CD4-positive, CD25-positive, alpha-beta regulatory T cell (primary cell): ENCODE results near the gene MRPL21. TPM values are rescaled to one million over a fixed set of nuclear protein-coding genes. Genes with fewer than 3 reads are reported as not detected.

ENCODE experiments used
- ATAC-seq, 2 donors: fragments of 150-1000 bp; cut with Tn5 transposase; one replicate each; pipeline ENCODE4 v1.10.0; 2021; ENCODE audit warnings: low read depth in 2 of 2, moderate number of reproducible peaks in 2 of 2, moderate library complexity in 1 of 2
- DNase-seq, 3 donors: peaks; one replicate each; pipeline versions ENCODE4 v3.0.0 to v3.0.0-alpha.2; 2012 to 2022; ENCODE audit warnings: mixed read lengths in 1 of 3
- H3K27ac ChIP-seq: one replicate; pipeline ENCODE4 v1.7.0; 2013; ENCODE audit warnings: mild to moderate bottlenecking, low read length; ENCODE audit not compliant: insufficient read depth, poor library complexity, severe bottlenecking
- H3K27me3 ChIP-seq: one replicate; pipeline ENCODE4 v1.7.0; 2013; ENCODE audit warnings: low read length; ENCODE audit not compliant: control insufficient read depth, insufficient read depth
- H3K36me3 ChIP-seq: one replicate; pipeline ENCODE4 v1.7.0; 2013; ENCODE audit warnings: mild to moderate bottlenecking, low read length, moderate library complexity; ENCODE audit not compliant: control insufficient read depth, insufficient read depth
- H3K4me1 ChIP-seq: 2 replicates; pipeline ENCODE4 v1.7.0; 2013; ENCODE audit warnings: mild to moderate bottlenecking, low read length; ENCODE audit not compliant: insufficient read depth, control insufficient read depth, poor library complexity, severe bottlenecking
- H3K4me3 ChIP-seq: one replicate; pipeline ENCODE4 v1.7.0; 2013; ENCODE audit warnings: low read depth, mild to moderate bottlenecking, low read length, moderate library complexity
- H3K9me3 ChIP-seq, 2 experiments: 1 replicate in 1 of 2; 2 replicates in 1 of 2; pipeline ENCODE4 v1.7.0; 2013; ENCODE audit warnings: low read length in 2 of 2, mild to moderate bottlenecking in 1 of 2, moderate library complexity in 1 of 2; ENCODE audit not compliant: control insufficient read depth in 2 of 2
- H3K27ac Mint-ChIP-seq, 3 donors: one replicate each; pipeline ENCODE4 v1.8.0; 2020 to 2022; ENCODE audit warnings: mild to moderate bottlenecking in 3 of 3, mixed read lengths in 3 of 3, moderate library complexity in 2 of 3
- H3K27me3 Mint-ChIP-seq: one replicate; pipeline ENCODE4 v1.8.0; 2022; ENCODE audit warnings: mild to moderate bottlenecking, mixed read lengths
- H3K36me3 Mint-ChIP-seq: one replicate; pipeline ENCODE4 v1.8.0; 2020; ENCODE audit warnings: mixed read lengths
- H3K4me1 Mint-ChIP-seq, 4 donors: one replicate each; pipeline ENCODE4 v1.8.0; 2020 to 2022; ENCODE audit warnings: mixed read lengths in 4 of 4, mild to moderate bottlenecking in 1 of 4
- H3K4me3 Mint-ChIP-seq, 4 donors: one replicate each; pipeline ENCODE4 v1.8.0; 2020 to 2022; ENCODE audit warnings: mild to moderate bottlenecking in 4 of 4, mixed read lengths in 4 of 4, moderate library complexity in 3 of 4
- H3K9me3 Mint-ChIP-seq, 7 donors: one replicate each; pipeline ENCODE4 v1.8.0; 2020 to 2022; ENCODE audit warnings: mixed read lengths in 7 of 7, mild to moderate bottlenecking in 3 of 7, moderate library complexity in 2 of 7
- polyA plus RNA-seq, 4 donors: library from polyadenylated mRNA; unstranded; fragments of 300-500 nt; fragmentation: Illumina TruSeq; gene quantifications; one replicate each; pipeline ENCODE4 v1.2.3, GENCODE V29; 2021
- total RNA-seq: library from RNA; stranded (reverse); gene quantifications from one replicate; pipeline ENCODE4 v1.2.3, GENCODE V29; 2022

The MRPL21 gene
- total and polyA plus RNA-seq, 5 donors from 2014 or later = 40.7 to 137 (median 131) TPM

- Mint-ChIP-seq H3K27me3 (peaks cover 4% of the 10 kb centered on the region), H3K36me3 (peaks cover 67% of the 10 kb centered on the region), H3K4me1 (peaks cover 0 to 5% (median 2%) of the 10 kb centered on the region in 4 donors), H3K27ac (no peak overlapping the region), H3K9me3 (peaks cover 2 to 22% (median 6%) of the 10 kb centered on the region in 7 donors), H3K4me3 (no peak overlapping the region)
- no peak overlapping the region for H3K4me3 ChIP-seq
- H3K4me1 ChIP-seq = no peaks in the 10 kb centered on the region
- no peak for DNase-seq
- peaks cover 81% of the 10 kb centered on the region for H3K36me3 ChIP-seq
- H3K27ac ChIP-seq = no peak overlapping the region
- no peak for ATAC-seq
- peaks cover 15 to 28% of the 10 kb centered on the region in 2 experiments for H3K9me3 ChIP-seq
- no peaks in the 10 kb centered on the region for H3K27me3 ChIP-seq
Measured at GRCh38 chr11:68927280-68928135, 23.9 kb upstream of the MRPL21 start.

GRCh38 chr11:68925611-68926010 is 22.0 kb upstream of the MRPL21 start:
- H3K27ac ChIP-seq = no peak overlapping the region
- H3K4me3 Mint-ChIP-seq = no peak overlapping the region
- H3K4me1 Mint-ChIP-seq = peaks cover 0 to 11% (median 2%) of the 10 kb centered on the region in 4 donors
- ATAC-seq (no peak), DNase-seq (peak in 1 of 3 donors; percentile 10)
- no peaks in the 10 kb centered on the region for H3K4me1 ChIP-seq
- H3K36me3 Mint-ChIP-seq = peaks cover 77% of the 10 kb centered on the region
- H3K9me3 Mint-ChIP-seq = peaks cover 2 to 22% (median 6%) of the 10 kb centered on the region in 7 donors
- H3K36me3 ChIP-seq = peaks cover 95% of the 10 kb centered on the region
- H3K27ac Mint-ChIP-seq = no peak overlapping the region
- H3K27me3 Mint-ChIP-seq = peaks cover 4% of the 10 kb centered on the region
- H3K27me3 ChIP-seq = no peaks in the 10 kb centered on the region
- H3K4me3 ChIP-seq = no peak overlapping the region
- H3K9me3 ChIP-seq = peaks cover 15 to 28% of the 10 kb centered on the region in 2 experiments

DNA sequence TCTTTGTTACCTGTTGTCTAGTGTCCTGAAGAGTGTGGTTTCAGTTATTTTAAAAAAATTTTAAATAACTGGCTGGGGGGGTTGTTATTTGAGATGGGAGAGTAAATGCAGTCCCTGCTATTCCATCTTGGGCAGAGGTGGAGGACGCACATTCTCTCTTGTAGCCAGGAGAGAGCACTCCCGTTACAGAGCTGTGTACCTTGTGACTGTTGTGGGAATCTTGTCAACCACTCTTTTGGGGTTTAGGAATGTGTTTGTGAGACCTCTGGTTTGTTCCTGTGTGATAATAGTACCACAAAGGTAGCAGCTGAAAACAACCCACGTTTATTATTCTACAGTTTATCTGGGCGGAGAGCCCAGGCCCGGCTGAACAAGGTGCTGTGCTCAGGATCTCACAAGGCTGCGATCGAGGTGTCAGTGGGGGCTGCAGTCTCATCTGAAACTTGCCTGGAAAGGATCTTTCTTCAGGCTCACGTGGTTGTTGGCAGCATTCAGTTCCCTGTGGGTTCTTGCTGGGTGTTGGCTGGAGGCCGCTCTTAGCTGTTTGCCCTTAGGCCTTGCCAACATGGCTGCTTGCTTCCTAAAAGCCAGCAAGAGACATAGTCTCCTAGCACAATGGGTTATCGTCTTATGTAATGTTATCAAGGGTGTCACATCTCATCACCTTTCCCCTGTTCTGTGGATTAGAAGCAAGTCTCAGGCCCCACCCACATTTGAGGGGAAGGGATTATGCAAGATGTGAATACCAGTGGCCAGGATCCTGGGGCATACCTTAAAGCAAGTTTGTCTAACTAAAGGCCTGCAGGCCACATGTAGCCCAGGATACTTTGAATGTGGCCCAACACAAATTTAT is 20.7 kb upstream of the MRPL21 start:
- H3K27ac ChIP-seq = no peak overlapping the region
- no peaks in the 10 kb centered on the region for H3K27me3 ChIP-seq
- Mint-ChIP-seq H3K9me3 (peaks cover 2 to 22% (median 6%) of the 10 kb centered on the region in 7 donors), H3K36me3 (peaks cover 76% of the 10 kb centered on the region), H3K4me3 (no peak overlapping the region), H3K4me1 (peaks cover 0 to 11% (median 4%) of the 10 kb centered on the region in 4 donors), H3K27ac (no peak overlapping the region), H3K27me3 (peaks cover 4% of the 10 kb centered on the region)
- peaks cover 96% of the 10 kb centered on the region for H3K36me3 ChIP-seq
- H3K4me3 ChIP-seq = no peak overlapping the region
- H3K4me1 ChIP-seq = no peaks in the 10 kb centered on the region
- ATAC-seq (no peak), DNase-seq (no peak)
- peaks cover 15 to 28% of the 10 kb centered on the region in 2 experiments for H3K9me3 ChIP-seq

- Mint-ChIP-seq H3K4me3 (no peak overlapping the region), H3K27ac (peak overlapping the region in 1 of 3 donors; percentile 32), H3K36me3 (peaks cover 79% of the 10 kb centered on the region), H3K4me1 (peaks cover 0 to 11% (median 4%) of the 10 kb centered on the region in 4 donors), H3K27me3 (peaks cover 4% of the 10 kb centered on the region), H3K9me3 (peaks cover 2 to 22% (median 6%) of the 10 kb centered on the region in 7 donors)
- DNase-seq (no peak), ATAC-seq (no peak)
- Histone ChIP-seq H3K9me3 (peaks cover 15 to 28% of the 10 kb centered on the region in 2 experiments), H3K4me1 (no peaks in the 10 kb centered on the region), H3K27me3 (no peaks in the 10 kb centered on the region), H3K4me3 (no peak overlapping the region), H3K27ac (no peak overlapping the region), H3K36me3 (peaks cover 95% of the 10 kb centered on the region)
Measured at GRCh38 chr11:68923614-68924013, 20.0 kb upstream of the MRPL21 start.

GRCh38 chr11:68916439-68916838 is 12.8 kb upstream of the MRPL21 start:
- DNase-seq (no peak), ATAC-seq (no peak)
- no peak overlapping the region for H3K27ac Mint-ChIP-seq
- H3K4me1 Mint-ChIP-seq = peaks cover 0 to 4% (median 2%) of the 10 kb centered on the region in 4 donors
- Histone ChIP-seq H3K4me3 (no peak overlapping the region), H3K27ac (no peak overlapping the region), H3K27me3 (no peaks in the 10 kb centered on the region), H3K4me1 (no peaks in the 10 kb centered on the region), H3K36me3 (peaks cover 83% of the 10 kb centered on the region), H3K9me3 (no peaks in the 10 kb centered on the region)
- H3K27me3 Mint-ChIP-seq = no peaks in the 10 kb centered on the region
- no peak overlapping the region for H3K4me3 Mint-ChIP-seq
- H3K36me3 Mint-ChIP-seq = peaks cover 42% of the 10 kb centered on the region
- no peaks in the 10 kb centered on the region for H3K9me3 Mint-ChIP-seq

DNA sequence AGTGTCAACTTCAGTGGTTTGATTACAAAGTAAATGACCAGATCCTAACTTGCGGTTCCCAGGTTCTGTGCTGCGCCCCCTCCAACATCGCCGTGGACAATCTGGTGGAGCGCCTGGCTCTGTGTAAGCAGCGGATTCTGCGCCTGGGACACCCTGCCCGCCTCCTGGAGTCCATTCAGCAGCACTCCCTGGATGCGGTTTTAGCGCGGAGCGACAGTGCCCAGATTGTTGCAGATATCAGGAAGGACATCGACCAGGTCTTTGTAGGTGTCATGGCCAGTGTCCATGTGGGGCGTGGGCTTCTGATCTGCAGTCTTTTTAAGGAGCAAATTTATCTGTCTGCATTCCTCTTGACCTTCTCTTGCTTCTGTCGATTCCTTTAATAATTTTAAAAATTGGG is 11.1 kb upstream of the MRPL21 start:
- no peak for ATAC-seq
- H3K9me3 ChIP-seq = no peaks in the 10 kb centered on the region
- no peaks in the 10 kb centered on the region for H3K27me3 ChIP-seq
- no peaks in the 10 kb centered on the region for H3K9me3 Mint-ChIP-seq
- no peak overlapping the region for H3K27ac ChIP-seq
- no peaks in the 10 kb centered on the region for H3K4me1 ChIP-seq
- H3K36me3 Mint-ChIP-seq = peaks cover 45% of the 10 kb centered on the region
- no peak overlapping the region for H3K4me3 Mint-ChIP-seq
- no peaks in the 10 kb centered on the region for H3K27me3 Mint-ChIP-seq
- no peak overlapping the region for H3K4me3 ChIP-seq
- DNase-seq = no peak
- H3K36me3 ChIP-seq = peaks cover 84% of the 10 kb centered on the region
- H3K27ac Mint-ChIP-seq = no peak overlapping the region
- H3K4me1 Mint-ChIP-seq = peaks cover 0 to 4% (median 0%) of the 10 kb centered on the region in 4 donors

DNA sequence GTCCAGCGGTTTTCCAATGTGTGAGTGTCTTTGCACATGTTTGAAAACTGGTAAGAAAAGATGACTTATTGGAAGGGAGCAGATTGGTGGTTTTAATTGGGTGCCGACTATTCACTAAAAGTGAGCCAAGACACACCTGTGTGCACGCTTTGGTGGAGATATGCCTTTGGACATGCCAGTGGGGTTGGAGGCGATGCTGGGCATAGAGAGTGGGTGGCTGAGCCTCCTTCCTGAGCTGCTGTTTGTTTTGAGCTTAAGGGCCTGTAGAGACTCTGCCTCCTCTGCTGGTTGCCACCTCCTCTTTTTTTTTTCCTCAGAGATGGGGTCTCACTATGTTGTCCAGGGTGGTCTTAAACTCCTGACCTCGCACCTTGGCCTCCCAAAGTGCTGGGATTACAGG is 9.6 kb upstream of the MRPL21 start:
- DNase-seq (no peak), ATAC-seq (no peak)
- Mint-ChIP-seq H3K4me3 (no peak overlapping the region), H3K36me3 (peaks cover 39% of the 10 kb centered on the region), H3K27ac (no peak overlapping the region), H3K27me3 (no peaks in the 10 kb centered on the region), H3K4me1 (no peaks in the 10 kb centered on the region), H3K9me3 (no peaks in the 10 kb centered on the region)
- H3K4me3 ChIP-seq = no peak overlapping the region
- no peaks in the 10 kb centered on the region for H3K4me1 ChIP-seq
- no peaks in the 10 kb centered on the region for H3K27me3 ChIP-seq
- peaks cover 83% of the 10 kb centered on the region for H3K36me3 ChIP-seq
- no peak overlapping the region for H3K27ac ChIP-seq
- no peaks in the 10 kb centered on the region for H3K9me3 ChIP-seq
